GM21526 (cell line): ENCODE results near the gene OTULINL.

Experiments used
- ATAC-seq: cut with Tn5 transposase; IDR thresholded peaks from one replicate; pipeline ENCODE4 v1.9.1; 2021; ENCODE audit warnings: moderate library complexity; ENCODE audit not compliant: unreplicated experiment, low FRiP score

Gene OTULINL

GRCh38 chr5:14598225-14598624 is 16.6 kb downstream of the OTULINL start:
- peak; percentile 32 for ATAC-seq

DNA sequence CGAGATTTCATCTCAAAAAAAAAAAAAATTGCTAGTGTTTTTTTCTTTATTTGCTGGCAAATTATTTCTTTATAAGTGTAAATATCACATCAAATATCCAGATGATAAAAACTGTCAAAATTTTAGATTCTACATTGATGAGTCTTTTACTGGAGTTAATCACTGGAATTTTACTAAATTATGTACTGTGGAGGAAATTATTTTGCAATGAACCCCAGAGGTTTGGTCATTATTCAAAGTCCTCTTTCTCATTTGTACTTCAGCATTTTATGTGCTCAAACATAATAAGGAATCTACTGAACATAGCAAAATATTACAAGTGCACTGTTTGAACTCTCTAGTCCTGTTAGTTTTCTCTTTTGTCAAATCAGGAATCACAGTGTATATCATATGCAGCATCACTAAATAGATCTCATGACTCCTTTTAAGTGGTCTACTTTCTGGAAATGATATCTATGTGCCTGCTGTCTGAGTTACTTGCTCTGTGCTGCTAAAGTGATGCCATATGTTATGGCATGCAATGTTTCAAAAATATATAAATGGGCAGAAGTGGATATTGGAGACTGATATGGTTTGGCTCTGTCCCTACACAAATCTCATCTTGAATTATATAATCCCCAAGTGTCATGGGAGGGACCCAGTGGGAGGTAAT is 18.0 kb downstream of the OTULINL start:
- ATAC-seq, result no peak

- no peak for ATAC-seq
Observed at GRCh38 chr5:14600846-14601245, 19.3 kb downstream of the OTULINL start.

DNA sequence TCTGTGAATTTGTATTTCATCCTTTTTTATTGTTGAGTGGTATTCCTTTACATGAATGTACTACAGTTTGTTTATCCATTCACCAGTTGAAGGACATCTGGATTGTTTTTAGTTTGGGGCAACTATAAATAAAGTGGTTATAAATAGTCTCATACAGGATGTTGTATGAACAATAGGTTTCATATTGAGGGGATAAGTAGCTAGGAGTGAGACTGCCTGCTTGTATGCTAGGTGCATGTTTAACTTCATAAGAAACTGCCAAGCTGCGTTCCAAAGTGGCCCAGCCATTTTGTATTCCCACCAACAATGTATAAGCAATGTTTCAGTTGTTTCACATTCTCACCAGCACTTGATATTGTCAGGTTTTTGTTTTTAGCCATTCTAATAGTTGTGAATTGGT is 21.5 kb downstream of the OTULINL start:
- no peak for ATAC-seq

GRCh38 chr5:14607104-14607503 is 25.5 kb downstream of the OTULINL start:
- ATAC-seq, result no peak

GRCh38 chr5:14608169-14608568 is 26.6 kb downstream of the OTULINL start:
- ATAC-seq, result no peak

GRCh38 chr5:14611737-14612136 is 30.1 kb downstream of the OTULINL start:
- ATAC-seq, result no peak

GRCh38 chr5:14614490-14614889 is 32.9 kb downstream of the OTULINL start:
- ATAC-seq, result no peak

- no peak for ATAC-seq
Observed at GRCh38 chr5:14615365-14615764, 33.8 kb downstream of the OTULINL start.

DNA sequence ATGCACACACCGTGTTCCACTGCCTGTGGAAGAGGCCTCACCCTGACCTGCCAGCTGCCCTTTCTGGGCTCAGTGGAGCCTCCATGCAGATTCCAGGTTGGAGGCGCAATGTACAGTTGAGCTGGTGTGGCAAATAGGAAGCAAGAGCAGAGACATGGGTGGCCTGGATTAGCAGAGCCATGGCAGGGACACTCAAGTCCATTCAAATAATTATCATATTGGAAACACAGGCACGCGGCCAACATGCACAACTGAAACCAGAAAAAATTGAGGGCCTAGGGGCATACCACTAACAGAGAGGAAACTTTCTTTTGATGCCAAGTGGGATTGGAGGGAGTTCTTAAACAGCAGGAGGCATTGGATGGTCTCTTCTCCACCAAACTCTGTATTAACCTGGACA is 35.8 kb downstream of the OTULINL start:
- no peak for ATAC-seq

- no peak for ATAC-seq
Observed at GRCh38 chr5:14627270-14627669, 45.7 kb downstream of the OTULINL start.

GRCh38 chr5:14628346-14628745 is 46.8 kb downstream of the OTULINL start:
- ATAC-seq, result no peak

- no peak for ATAC-seq
Observed at GRCh38 chr5:14630671-14631070, 49.1 kb downstream of the OTULINL start.

GRCh38 chr5:14635656-14636055 is 54.1 kb downstream of the OTULINL start:
- no peak for ATAC-seq

- ATAC-seq, result no peak
Observed at GRCh38 chr5:14640765-14641164, 59.2 kb downstream of the OTULINL start.

DNA sequence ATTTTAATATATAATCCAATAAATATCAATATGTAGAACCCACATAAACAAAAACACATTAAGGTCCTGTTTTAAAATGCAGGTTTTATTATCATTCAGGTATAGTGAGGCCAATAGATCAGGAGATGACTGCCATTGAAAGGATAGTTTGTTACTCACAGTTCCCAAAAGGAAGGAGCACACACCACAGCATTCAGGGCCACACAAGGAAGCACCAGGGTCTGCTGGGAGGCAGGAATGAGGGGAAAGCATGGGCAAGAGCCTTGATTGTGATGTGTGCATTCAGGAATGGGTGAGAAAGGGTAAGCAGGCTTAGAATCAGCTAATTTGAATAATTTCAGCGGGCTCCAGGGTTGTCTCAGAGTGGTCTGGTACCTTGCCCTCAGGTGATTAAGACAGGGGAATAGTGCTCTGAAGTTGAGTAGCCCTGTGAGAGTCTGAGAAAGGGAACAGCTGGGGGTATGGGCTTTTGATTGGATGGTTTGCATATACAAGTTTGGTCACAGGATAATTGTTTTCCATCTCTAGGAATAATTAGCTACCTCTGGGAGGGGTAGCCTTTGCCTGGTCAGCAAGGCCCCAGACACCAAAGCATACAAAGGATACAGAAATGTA is 63.1 kb downstream of the OTULINL start:
- no peak for ATAC-seq

GRCh38 chr5:14650052-14650451 is 68.5 kb downstream of the OTULINL start:
- no peak for ATAC-seq

DNA sequence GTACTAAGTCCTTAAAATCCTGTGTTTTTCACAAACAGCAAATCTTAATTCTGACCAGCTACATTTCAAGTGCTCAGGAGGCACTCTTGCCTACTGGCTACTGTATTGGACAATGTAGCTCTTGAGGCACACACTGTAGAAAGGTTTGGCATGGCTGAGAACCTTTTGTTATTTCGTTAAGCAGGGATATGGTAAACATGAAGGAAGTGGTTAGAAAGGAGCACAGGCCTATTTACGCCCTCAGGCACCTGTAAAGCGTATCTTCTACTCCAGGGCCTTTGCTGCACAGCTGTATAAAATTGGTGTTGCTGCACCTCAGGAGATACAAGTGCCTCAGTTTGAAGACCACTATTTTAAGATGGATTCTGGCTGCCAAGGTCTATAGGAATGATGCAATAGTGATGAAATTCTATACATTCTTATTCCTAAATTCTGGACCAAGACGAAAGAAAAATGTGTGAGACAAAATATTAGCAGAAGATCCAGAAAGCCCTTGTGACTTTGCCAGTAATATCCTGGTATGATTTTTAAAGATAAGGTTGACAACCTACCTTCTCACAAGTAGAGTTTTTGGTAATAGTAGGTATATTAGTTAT is 73.7 kb downstream of the OTULINL start:
- no peak for ATAC-seq

- no peak for ATAC-seq
Observed at GRCh38 chr5:14656898-14657297, 75.3 kb downstream of the OTULINL start.

DNA sequence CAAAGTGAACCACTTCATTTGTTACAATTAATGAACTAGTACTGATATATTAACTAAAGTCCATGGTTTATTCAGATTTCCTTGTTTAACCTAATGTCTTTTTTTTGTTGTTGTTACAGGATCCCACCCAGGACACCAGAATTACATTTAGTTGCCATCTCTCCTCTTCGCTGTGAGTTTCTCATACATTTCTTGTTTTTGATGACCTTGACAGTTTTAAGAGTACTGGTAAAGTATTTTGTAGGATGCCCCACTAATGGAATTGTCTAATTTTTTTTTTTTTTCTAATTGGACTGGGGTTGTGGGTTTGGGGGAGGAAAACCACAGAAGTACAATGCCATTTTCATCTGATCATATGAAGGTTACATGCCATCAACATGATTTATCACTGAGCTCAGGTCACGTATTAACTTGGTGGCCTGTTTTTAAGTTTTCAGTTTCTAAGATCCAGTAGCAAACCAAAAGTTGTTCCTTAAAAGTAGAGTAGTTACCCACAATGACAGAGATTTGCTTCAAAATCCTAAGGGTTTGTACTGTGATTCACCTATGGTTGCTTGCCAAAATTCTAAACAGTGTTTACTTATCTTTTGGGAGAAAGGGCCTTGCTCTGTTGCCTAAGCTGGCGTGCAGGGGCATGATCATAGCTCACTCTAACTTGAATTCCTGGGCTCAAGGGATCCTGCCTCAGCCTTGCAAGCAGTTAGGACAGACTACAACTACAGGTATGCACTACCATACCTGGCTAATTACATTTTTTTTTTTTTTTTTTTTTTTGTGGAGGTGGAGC is 78.4 kb downstream of the OTULINL start:
- ATAC-seq, result no peak

- ATAC-seq, result no peak
Observed at GRCh38 chr5:14660833-14661232, 79.2 kb downstream of the OTULINL start.
